B cell (primary cell): Measurements from ENCODE around the gene IDNK. TPM values are rescaled to one million over a fixed set of nuclear protein-coding genes. Genes with fewer than 3 reads are reported as not detected.

ENCODE experiments used
- ATAC-seq: fragments of 200-7000 bp; cut with Tn5 transposase; one replicate; pipeline ENCODE4 v1.10.0; 2021; ENCODE audit warnings: low read depth, mild to moderate bottlenecking, moderate number of reproducible peaks, moderate library complexity
- CTCF ChIA-PET: fragments of 350-600 bp; sonication (Branson Sonifier 250); formaldehyde crosslinking; loops from one replicate; lab custom pipeline; 2021; ENCODE audit warnings: antibody characterized with exemption, inconsistent platforms; lab: Charles Lee
- POLR2A ChIA-PET: fragments of 350-600 bp; sonication (Branson Sonifier 250); formaldehyde crosslinking; loops from one replicate; lab custom pipeline; 2021; ENCODE audit warnings: antibody characterized with exemption; lab: Charles Lee
- DNase-seq: peaks from one replicate; pipeline ENCODE4 v3.0.0; 2013
- H2AFZ ChIP-seq: 2 replicates; pipeline ENCODE4 v1.6.1; 2012; ENCODE audit warnings: mild to moderate bottlenecking, low read depth, low read length; ENCODE audit not compliant: insufficient read depth, poor library complexity, severe bottlenecking
- H3K27ac ChIP-seq, 2 donors: 1 replicate in 1 of 2; 2 replicates in 1 of 2; pipeline ENCODE4 v1.5.1; 2012 to 2013; ENCODE audit warnings: low read length in 2 of 2, mild to moderate bottlenecking in 2 of 2, moderate library complexity in 1 of 2
- H3K27me3 ChIP-seq, 4 experiments: fragments of 200-600 bp in 1 of 4; sonication (generic) in 1 of 4; replicated peaks in 1 of 4; 1 replicate in 2 of 4; 2 replicates in 2 of 4; pipeline versions ENCODE4 v1.6.1 to v1.7.0; 2013 to 2016; ENCODE audit warnings: low read length in 3 of 4, mild to moderate bottlenecking in 2 of 4, mixed read lengths in 1 of 4, moderate library complexity in 1 of 4; ENCODE audit not compliant: insufficient read depth in 4 of 4, control insufficient read depth in 3 of 4; ENCODE audit errors: control extremely low read depth in 1 of 4
- H3K36me3 ChIP-seq, 2 experiments: replicated peaks in 1 of 2; 1 replicate in 1 of 2; 2 replicates in 1 of 2; pipeline versions ENCODE4 v1.6.1 to v1.7.1; 2013; ENCODE audit warnings: low read length in 1 of 2; ENCODE audit not compliant: insufficient read depth in 2 of 2, control insufficient read depth in 1 of 2; ENCODE audit errors: control extremely low read depth in 1 of 2, extremely low read depth in 1 of 2
- H3K4me1 ChIP-seq, 2 donors: fragments of 200-600 bp in 1 of 2; sonication (generic) in 1 of 2; 1 replicate in 1 of 2; 2 replicates in 1 of 2; pipeline versions ENCODE4 v1.5.1 to v1.6.1; 2013 to 2017; ENCODE audit warnings: low read length in 2 of 2; ENCODE audit not compliant: control insufficient read depth in 2 of 2, insufficient read depth in 2 of 2
- H3K4me2 ChIP-seq: replicated peaks from 2 replicates; pipeline ENCODE3; 2012; ENCODE audit warnings: mild to moderate bottlenecking, low read depth, low read length; ENCODE audit not compliant: poor library complexity, severe bottlenecking
- H3K4me3 ChIP-seq, 5 experiments: fragments of 200-600 bp in 1 of 5; sonication (generic) in 1 of 5; 1 replicate in 3 of 5; 2 replicates in 2 of 5; pipeline versions ENCODE4 v1.5.1 to v1.7.0; 2011 to 2016; ENCODE audit warnings: low read length in 4 of 5, mild to moderate bottlenecking in 4 of 5, low read depth in 2 of 5, control low read depth in 1 of 5, moderate library complexity in 1 of 5; ENCODE audit not compliant: insufficient read depth in 1 of 5; ENCODE audit errors: control extremely low read depth in 1 of 5, extremely low read depth in 1 of 5
- H3K79me2 ChIP-seq: fragments of 200-600 bp; sonication (generic); one replicate; pipeline ENCODE4 v1.6.0; 2016; ENCODE audit warnings: low read length; ENCODE audit not compliant: control insufficient read depth, insufficient read depth
- H3K9ac ChIP-seq: fragments of 200-600 bp; sonication (generic); 2 replicates; pipeline ENCODE4 v1.6.1; 2017; ENCODE audit warnings: mild to moderate bottlenecking, low read length, moderate library complexity
- H3K9me3 ChIP-seq, 3 donors: one replicate each; pipeline versions ENCODE4 v1.6.1 to v1.7.1; 2013; ENCODE audit warnings: low read length in 2 of 3; ENCODE audit not compliant: control insufficient read depth in 2 of 3, insufficient read depth in 1 of 3; ENCODE audit errors: control extremely low read depth in 1 of 3
- H4K20me1 ChIP-seq: 2 replicates; pipeline ENCODE4 v1.6.0; 2012; ENCODE audit warnings: mild to moderate bottlenecking, low read length; ENCODE audit not compliant: insufficient read depth, control insufficient read depth, poor library complexity, severe bottlenecking
- H3K27ac Mint-ChIP-seq: one replicate; pipeline ENCODE4 v1.8.0; 2021; ENCODE audit warnings: mixed read lengths
- H3K27me3 Mint-ChIP-seq: one replicate; pipeline ENCODE4 v1.8.0; 2021; ENCODE audit warnings: mixed read lengths
- H3K4me1 Mint-ChIP-seq: one replicate; pipeline ENCODE4 v1.8.0; 2021; ENCODE audit warnings: mixed read lengths
- H3K4me3 Mint-ChIP-seq: one replicate; pipeline ENCODE4 v1.8.0; 2021; ENCODE audit warnings: mixed read lengths
- H3K9me3 Mint-ChIP-seq: one replicate; pipeline ENCODE4 v1.8.0; 2022; ENCODE audit warnings: mixed read lengths; ENCODE audit not compliant: insufficient read depth
- EZH2 ChIP-seq: IDR thresholded peaks from 2 replicates; pipeline ENCODE4 v1.6.1; 2012; ENCODE audit warnings: borderline replicate concordance, low read depth, mild to moderate bottlenecking, moderate library complexity, low read length; ENCODE audit not compliant: insufficient read depth, poor library complexity, severe bottlenecking
- WGBS: methylation state at CpG from one replicate; pipeline ENCODE4 v1.1.5; 2013; ENCODE audit warnings: missing lambda C conversion rate; ENCODE audit not compliant: insufficient coverage; 5-methylcytosine and 5-hydroxymethylcytosine counted together
- intact Hi-C: fragments of 100-400 bp; cut with micrococcal nuclease; formaldehyde crosslinking; loops from one replicate; pipeline ENCODE4 v1.10.0; 2022
- polyA plus RNA-seq: library from polyadenylated mRNA; depleted of rRNA; stranded (reverse); fragments of >200 nt; gene quantifications from 2 replicates; pipeline ENCODE4 v1.2.3, GENCODE V29; 2012
- total RNA-seq, 2 donors: library from RNA; stranded (reverse); fragments of 120-200 nt in 1 of 2; gene quantifications; 1 replicate in 1 of 2; 2 replicates in 1 of 2; pipeline versions ENCODE4 v1.2.3 to v1.2.4, GENCODE V29; 2013 to 2022
- TF ChIP-seq, protein P1 (sequence below): fragments of 200-600 bp; IDR thresholded peaks from one replicate; pipeline ENCODE4 v1.8.0; 2022; ENCODE audit warnings: antibody characterized with exemption, mild to moderate bottlenecking

Gene IDNK
- total and polyA plus RNA-seq, 2 donors (not counting 1 experiment from before 2014, with no cell fraction given), result 9.3 to 11.6 TPM

DNA sequence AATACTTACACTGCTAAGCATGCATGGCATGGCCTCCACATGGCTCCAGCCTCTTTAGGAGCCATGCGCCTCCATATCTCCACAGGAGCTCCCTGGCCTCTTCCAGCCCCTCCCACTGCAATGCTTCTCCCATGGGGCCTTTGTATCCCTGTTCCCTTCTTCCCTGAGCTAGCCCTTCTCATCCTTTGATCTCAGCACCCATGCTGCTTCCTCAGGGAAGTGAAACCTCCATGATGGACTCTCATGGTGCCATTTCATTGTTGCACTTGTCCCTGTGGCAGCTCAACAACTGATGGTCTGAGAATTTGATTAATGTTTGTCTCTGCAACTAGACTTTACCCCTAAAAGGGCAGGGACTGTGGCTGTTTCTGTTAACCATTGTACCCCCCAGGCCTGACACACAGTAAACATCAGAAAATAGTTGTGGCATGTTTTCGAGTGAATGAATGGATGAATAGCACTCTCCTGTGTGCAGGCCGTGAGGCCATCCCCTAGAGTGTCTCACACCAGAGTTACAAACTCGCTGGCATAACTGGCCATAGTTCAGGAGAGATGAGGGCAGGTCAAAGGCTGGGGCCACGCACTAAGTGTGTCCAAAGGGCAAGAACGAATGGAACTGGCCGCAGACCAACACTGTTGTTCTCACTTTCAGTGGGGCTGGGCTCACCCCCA, 6.6 kb downstream of the IDNK start:
- H3K4me1 Mint-ChIP-seq, result peaks cover 6% of the 10 kb centered on the region
- intact Hi-C loops, result no loop called here
- H3K27me3 Mint-ChIP-seq, result no peaks in the 10 kb centered on the region
- H3K36me3 ChIP-seq, result peaks cover 0 to 13% of the 10 kb centered on the region in 2 experiments
- POLR2A ChIA-PET, result interaction anchor here (1.1 kb wide), 1 partner anchor 351 kb away, joined by 4 read pairs; the partner anchor contains the start of gene HNRNPK
- H3K27ac ChIP-seq, result no peak overlapping the region
- H3K4me1 ChIP-seq, result no peaks in the 10 kb centered on the region
- no peak for DNase-seq
- no peaks in the 10 kb centered on the region for H3K9me3 ChIP-seq
- CTCF ChIA-PET, result interaction anchor here (1.0 to 1.2 kb wide), 3 partner anchors 9 to 19 kb away, joined by 3 to 5 read pairs (median 3); no protein-coding TSS in a partner anchor
- no peaks in the 10 kb centered on the region for H3K27me3 ChIP-seq
- no peak overlapping the region for H3K4me3 ChIP-seq
- no peak overlapping the region for H3K9ac ChIP-seq
- H4K20me1 ChIP-seq, result no peaks in the 10 kb centered on the region
- WGBS, result 99% methylated on average over 6 of the region's 7 CpGs
- ATAC-seq, result no peak
- H3K4me2 ChIP-seq, result no peak overlapping the region
- peaks cover 2% of the 10 kb centered on the region for H3K79me2 ChIP-seq
- TF ChIP-seq EZH2, result no peak
- no peaks in the 10 kb centered on the region for H3K9me3 Mint-ChIP-seq
- H2AFZ ChIP-seq, result no peak overlapping the region
- no peak overlapping the region for H3K27ac Mint-ChIP-seq
- H3K4me3 Mint-ChIP-seq, result no peak overlapping the region

DNA sequence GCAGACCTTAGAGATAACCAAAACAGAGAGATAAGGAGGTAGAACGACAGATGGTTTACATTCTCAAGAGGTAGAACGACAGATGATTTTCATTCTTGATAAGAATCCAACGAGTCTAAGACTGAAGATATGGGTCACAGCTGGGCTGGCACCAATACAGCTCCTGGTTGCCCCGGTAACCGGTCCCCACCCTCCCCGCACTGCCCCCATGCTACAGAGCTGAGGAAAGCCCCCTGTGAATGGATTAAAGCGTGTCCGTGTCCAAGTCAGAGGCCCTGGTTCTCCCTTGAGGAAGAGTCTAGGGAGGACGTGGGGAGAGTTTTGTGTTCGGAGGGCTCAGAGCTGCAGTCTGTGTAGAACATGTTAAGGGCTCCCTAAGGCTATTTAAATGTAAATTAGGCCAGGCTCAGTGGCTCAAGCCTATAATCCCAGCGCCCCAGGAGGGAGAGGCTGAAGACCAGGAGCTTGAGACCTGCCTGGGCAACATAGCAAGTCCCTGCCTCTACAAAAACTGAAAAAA, 8.1 kb downstream of the IDNK start:
- H3K4me1 ChIP-seq, result no peaks in the 10 kb centered on the region
- Mint-ChIP-seq H3K4me3 (no peak overlapping the region), H3K4me1 (no peaks in the 10 kb centered on the region), H3K27ac (no peak overlapping the region), H3K9me3 (no peaks in the 10 kb centered on the region), H3K27me3 (no peaks in the 10 kb centered on the region)
- H3K4me3 ChIP-seq, result no peak overlapping the region
- H3K27ac ChIP-seq, result no peak overlapping the region
- POLR2A ChIA-PET, result interaction anchor here (0.6 kb wide), 1 partner anchor 18 kb away, joined by 7 read pairs; no protein-coding TSS in a partner anchor
- H2AFZ ChIP-seq, result no peak overlapping the region
- no peak overlapping the region for H3K9ac ChIP-seq
- WGBS, result 90% methylated on average over 11 of the region's 11 CpGs
- H3K9me3 ChIP-seq, result no peaks in the 10 kb centered on the region
- ATAC-seq (no peak), DNase-seq (no peak)
- H3K36me3 ChIP-seq, result peaks cover 0 to 13% of the 10 kb centered on the region in 2 experiments
- CTCF ChIA-PET, result interaction anchor here (0.9 to 2.7 kb wide), 2 partner anchors 10 to 18 kb away, joined by 3 to 12 read pairs; no protein-coding TSS in a partner anchor
- no peaks in the 10 kb centered on the region for H4K20me1 ChIP-seq
- no peak for TF ChIP-seq EZH2
- TF ChIP-seq, protein P1, sequence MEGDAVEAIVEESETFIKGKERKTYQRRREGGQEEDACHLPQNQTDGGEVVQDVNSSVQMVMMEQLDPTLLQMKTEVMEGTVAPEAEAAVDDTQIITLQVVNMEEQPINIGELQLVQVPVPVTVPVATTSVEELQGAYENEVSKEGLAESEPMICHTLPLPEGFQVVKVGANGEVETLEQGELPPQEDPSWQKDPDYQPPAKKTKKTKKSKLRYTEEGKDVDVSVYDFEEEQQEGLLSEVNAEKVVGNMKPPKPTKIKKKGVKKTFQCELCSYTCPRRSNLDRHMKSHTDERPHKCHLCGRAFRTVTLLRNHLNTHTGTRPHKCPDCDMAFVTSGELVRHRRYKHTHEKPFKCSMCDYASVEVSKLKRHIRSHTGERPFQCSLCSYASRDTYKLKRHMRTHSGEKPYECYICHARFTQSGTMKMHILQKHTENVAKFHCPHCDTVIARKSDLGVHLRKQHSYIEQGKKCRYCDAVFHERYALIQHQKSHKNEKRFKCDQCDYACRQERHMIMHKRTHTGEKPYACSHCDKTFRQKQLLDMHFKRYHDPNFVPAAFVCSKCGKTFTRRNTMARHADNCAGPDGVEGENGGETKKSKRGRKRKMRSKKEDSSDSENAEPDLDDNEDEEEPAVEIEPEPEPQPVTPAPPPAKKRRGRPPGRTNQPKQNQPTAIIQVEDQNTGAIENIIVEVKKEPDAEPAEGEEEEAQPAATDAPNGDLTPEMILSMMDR, result no peak
- H3K4me2 ChIP-seq, result no peak overlapping the region
- intact Hi-C loops, result no loop called here
- no peaks in the 10 kb centered on the region for H3K27me3 ChIP-seq
- H3K79me2 ChIP-seq, result no peaks in the 10 kb centered on the region
